ENCODE measurements around the gene IL17RC. TPM values are rescaled to one million over a fixed set of nuclear protein-coding genes. Genes with fewer than 3 reads are reported as not detected.
A peak's percentile ranks its signal among the peaks of the same experiment; 100 is the strongest.
"Not testable (repeated sequence)": the region's sequence is repeated elsewhere in the genome, so short reads cannot be mapped to it uniquely, and the experiment has no call there.

The IL17RC gene
- 0.28 and 0.42 TPM in 2 replicates for total RNA-seq

DNA sequence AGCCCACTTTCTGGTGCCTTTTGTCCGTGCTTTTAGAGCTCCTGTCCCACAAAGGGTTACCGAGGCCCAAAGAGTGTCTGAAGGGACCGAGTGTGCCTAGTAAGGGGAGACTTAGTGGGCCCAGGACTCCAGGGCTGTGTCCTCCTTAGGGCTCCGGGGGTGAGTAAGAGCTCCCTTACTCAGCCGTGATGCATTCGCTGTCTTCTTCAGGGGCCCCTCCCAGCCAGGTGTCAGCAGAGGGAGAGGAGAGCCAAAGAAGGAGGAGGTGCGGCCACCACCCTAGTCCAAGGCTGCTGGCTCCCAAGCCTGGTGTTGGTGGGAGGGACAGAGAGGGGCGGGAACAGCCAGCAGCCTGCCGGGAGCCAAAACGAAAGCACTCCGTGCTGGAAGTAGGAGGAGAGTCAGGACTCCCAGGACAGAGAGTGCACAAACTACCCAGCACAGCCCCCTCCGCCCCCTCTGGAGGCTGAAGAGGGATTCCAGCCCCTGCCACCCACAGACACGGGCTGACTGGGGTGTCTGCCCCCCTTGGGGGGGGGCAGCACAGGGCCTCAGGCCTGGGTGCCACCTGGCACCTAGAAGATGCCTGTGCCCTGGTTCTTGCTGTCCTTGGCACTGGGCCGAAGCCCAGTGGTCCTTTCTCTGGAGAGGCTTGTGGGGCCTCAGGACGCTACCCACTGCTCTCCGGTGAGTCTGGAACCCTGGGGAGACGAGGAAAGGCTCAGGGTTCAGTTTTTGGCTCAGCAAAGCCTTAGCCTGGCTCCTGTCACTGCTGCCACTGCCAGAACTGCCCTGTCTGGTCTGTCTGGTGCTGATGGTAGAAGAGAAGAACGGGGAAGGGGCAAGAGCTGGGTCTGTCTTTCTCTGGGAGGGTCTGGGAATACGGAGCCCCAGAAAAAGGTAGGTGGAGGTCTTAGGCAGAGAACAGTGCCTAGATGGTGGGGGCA, at the start of gene IL17RC:
IL17RC (plus strand) TSS at position 365 of the 947 bp plus-strand sequence; CDS start at position 583, 218 bp downstream.
- intact Hi-C loops (cut with micrococcal nuclease) = loop anchor here (2.0 kb wide), 1 partner anchor 14 kb away; the partner anchor contains the start of gene IL17RE

GRCh38 chr3:9867106-9867505, 49.8 kb upstream of the IL17RC start:
- H3K4me3 Mint-ChIP-seq = no peak overlapping the region
- intact Hi-C loops (cut with micrococcal nuclease) = no loop called here
- no peaks in the 10 kb centered on the region for H3K36me3 Mint-ChIP-seq (ENCODE audit: low read depth)
- no peaks in the 10 kb centered on the region for H3K9me3 Mint-ChIP-seq
- DNase-seq = no peak
- no peak overlapping the region for H3K27ac Mint-ChIP-seq
- peaks cover 5% of the 10 kb centered on the region for H3K27me3 Mint-ChIP-seq
- H3K4me1 Mint-ChIP-seq = peaks cover under 1% of the 10 kb centered on the region

More for the DNA sequence above, at the start of gene IL17RC:
- peaks cover 2% of the 10 kb centered on the region for H3K36me3 Mint-ChIP-seq (ENCODE audit: low read depth)
- no peaks in the 10 kb centered on the region for H3K9me3 Mint-ChIP-seq
- H3K27ac Mint-ChIP-seq = peak within 1 kb of the TSS; percentile 71
- DNase-seq = peak; percentile 73
- peaks cover 14% of the 10 kb centered on the region for H3K4me1 Mint-ChIP-seq
- peaks cover 2% of the 10 kb centered on the region for H3K27me3 Mint-ChIP-seq
- peak within 1 kb of the TSS; percentile 77 for H3K4me3 Mint-ChIP-seq

DNA sequence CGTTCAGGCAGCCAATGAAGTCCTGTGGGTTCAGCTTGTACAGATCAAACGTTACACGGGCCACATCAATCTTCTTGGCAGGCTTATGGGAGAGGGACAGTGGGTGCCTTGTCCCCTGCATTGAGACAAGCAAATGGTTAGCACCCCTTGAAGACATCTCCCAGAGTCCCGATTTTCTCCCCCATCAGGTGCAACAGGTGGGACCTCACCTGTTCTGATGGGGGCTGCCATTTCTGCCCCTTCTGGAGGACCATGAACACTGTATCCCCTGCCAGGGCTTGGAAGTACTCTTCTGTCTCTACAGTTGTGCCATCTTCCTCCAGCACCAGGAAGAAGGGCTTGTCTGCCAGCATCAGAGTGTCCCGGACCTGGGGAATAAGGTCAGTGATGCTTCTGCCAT, 46.9 kb upstream of the IL17RC start:
- intact Hi-C loops (cut with micrococcal nuclease) = no loop called here
- no peaks in the 10 kb centered on the region for H3K36me3 Mint-ChIP-seq (ENCODE audit: low read depth)
- H3K4me3 Mint-ChIP-seq = no peak overlapping the region
- H3K27ac Mint-ChIP-seq = no peak overlapping the region
- H3K27me3 Mint-ChIP-seq = no peaks in the 10 kb centered on the region
- no peaks in the 10 kb centered on the region for H3K9me3 Mint-ChIP-seq
- H3K4me1 Mint-ChIP-seq = no peaks in the 10 kb centered on the region
- no peak for DNase-seq

- intact Hi-C loops (cut with micrococcal nuclease) = no loop called here
- H3K9me3 Mint-ChIP-seq = no peaks in the 10 kb centered on the region
- H3K4me1 Mint-ChIP-seq = no peaks in the 10 kb centered on the region
Observed at GRCh38 chr3:9870978-9871377, 45.9 kb upstream of the IL17RC start.

DNA sequence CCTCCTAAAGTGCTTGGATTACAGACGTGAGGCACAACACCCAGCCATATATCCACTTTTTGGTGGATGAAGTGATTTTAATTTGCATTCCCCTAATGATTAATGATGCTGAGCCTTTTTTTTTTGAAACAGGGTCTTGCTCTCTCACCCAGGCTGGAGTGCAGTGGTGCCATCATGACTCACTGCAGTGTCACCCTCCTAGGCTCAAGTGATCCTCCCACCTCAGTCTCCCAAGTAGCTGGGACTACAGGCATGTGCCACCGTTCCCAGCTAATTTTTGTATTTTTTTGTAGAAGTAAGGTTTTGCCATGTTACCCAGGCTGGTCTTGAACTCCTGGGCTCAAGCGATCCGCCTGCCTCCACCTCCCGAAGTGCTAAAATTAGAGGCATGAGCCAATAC, 44.8 kb upstream of the IL17RC start:
- H3K27ac Mint-ChIP-seq; H3K36me3 Mint-ChIP-seq (ENCODE audit: low read depth); H3K4me3 Mint-ChIP-seq; H3K9me3 Mint-ChIP-seq; DNase-seq; H3K27me3 Mint-ChIP-seq; intact Hi-C loops (cut with micrococcal nuclease); H3K4me1 Mint-ChIP-seq: not testable (repeated sequence)

More at GRCh38 chr3:9870978-9871377, 45.9 kb upstream of the IL17RC start:
- DNase-seq = no peak
- Mint-ChIP-seq H3K27me3 (peaks cover 2% of the 10 kb centered on the region), H3K36me3 (ENCODE audit: low read depth) (no peaks in the 10 kb centered on the region), H3K4me3 (no peak overlapping the region), H3K27ac (no peak overlapping the region)

GRCh38 chr3:9875448-9875847, 41.5 kb upstream of the IL17RC start:
- Mint-ChIP-seq H3K4me3 (no peak overlapping the region), H3K36me3 (ENCODE audit: low read depth) (no peaks in the 10 kb centered on the region), H3K4me1 (no peaks in the 10 kb centered on the region), H3K27me3 (peaks cover 2% of the 10 kb centered on the region), H3K27ac (no peak overlapping the region), H3K9me3 (no peaks in the 10 kb centered on the region)
- intact Hi-C loops (cut with micrococcal nuclease) = no loop called here
- DNase-seq = no peak

- H3K4me3 Mint-ChIP-seq; H3K36me3 Mint-ChIP-seq (ENCODE audit: low read depth); DNase-seq; H3K27ac Mint-ChIP-seq; H3K9me3 Mint-ChIP-seq; H3K4me1 Mint-ChIP-seq; intact Hi-C loops (cut with micrococcal nuclease); H3K27me3 Mint-ChIP-seq: not testable (repeated sequence)
Observed at GRCh38 chr3:9876255-9876654, 40.6 kb upstream of the IL17RC start.

DNA sequence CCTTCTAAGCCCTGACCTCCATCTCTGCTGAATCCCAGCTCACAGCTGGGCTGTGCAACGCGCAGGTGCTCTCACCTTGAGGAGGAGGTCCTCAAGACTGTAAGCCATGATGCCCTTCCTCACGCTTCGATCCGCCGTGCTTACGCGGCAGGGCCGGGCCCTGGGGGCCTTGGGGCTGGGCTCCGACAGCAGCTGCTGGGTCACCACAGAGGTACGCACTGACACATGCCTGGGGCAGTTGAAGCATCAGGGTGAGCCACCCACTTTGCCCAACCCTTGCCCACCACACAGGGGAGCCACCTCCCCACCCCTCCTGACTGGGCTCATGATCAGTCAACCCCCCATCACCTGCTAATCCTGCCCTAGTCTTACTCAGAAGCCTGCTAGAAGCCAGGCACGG, 39.9 kb upstream of the IL17RC start:
- H3K9me3 Mint-ChIP-seq = no peaks in the 10 kb centered on the region
- intact Hi-C loops (cut with micrococcal nuclease) = no loop called here
- H3K4me3 Mint-ChIP-seq = no peak overlapping the region
- H3K27me3 Mint-ChIP-seq = peaks cover 2% of the 10 kb centered on the region
- H3K36me3 Mint-ChIP-seq (ENCODE audit: low read depth) = no peaks in the 10 kb centered on the region
- no peaks in the 10 kb centered on the region for H3K4me1 Mint-ChIP-seq
- no peak for DNase-seq
- H3K27ac Mint-ChIP-seq = no peak overlapping the region

DNA sequence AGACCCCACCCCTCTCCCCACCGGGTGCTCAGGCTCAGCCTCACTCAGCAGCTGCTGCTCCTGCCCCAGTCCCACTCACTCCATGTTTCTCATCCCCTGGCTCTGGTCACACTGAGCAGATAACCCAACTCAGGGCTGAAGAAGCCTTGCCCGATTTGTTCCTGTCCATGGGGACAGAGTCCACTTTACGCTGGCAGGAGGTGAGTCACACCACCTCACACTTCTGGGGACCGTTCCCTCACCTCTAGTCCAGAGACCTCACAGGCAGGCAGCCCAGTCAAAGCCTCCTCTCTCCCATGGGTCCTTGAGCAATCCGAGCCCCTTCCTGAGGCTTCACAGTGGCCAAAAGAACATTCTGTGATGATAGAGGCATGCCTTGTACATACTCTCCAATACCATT, 38.2 kb upstream of the IL17RC start:
- intact Hi-C loops (cut with micrococcal nuclease) = no loop called here
- Mint-ChIP-seq H3K27me3 (peaks cover 2% of the 10 kb centered on the region), H3K27ac (no peak overlapping the region), H3K36me3 (ENCODE audit: low read depth) (no peaks in the 10 kb centered on the region), H3K4me3 (no peak overlapping the region), H3K9me3 (no peaks in the 10 kb centered on the region), H3K4me1 (no peaks in the 10 kb centered on the region)
- no peak for DNase-seq

GRCh38 chr3:9879830-9880549, 36.9 kb upstream of the IL17RC start, which contains the start of gene CIDEC:
Gene CIDEC, minus strand, starts transcription at chr3:9880253. Its CDS starts 1,767 bp downstream, at chr3:9878486.
- intact Hi-C loops (cut with micrococcal nuclease) = no loop called here
- Mint-ChIP-seq H3K4me3 (no peak within 1 kb of the TSS), H3K27ac (no peak within 1 kb of the TSS), H3K27me3 (peaks cover 2% of the 10 kb centered on the region), H3K4me1 (no peaks in the 10 kb centered on the region), H3K36me3 (ENCODE audit: low read depth) (no peaks in the 10 kb centered on the region), H3K9me3 (no peaks in the 10 kb centered on the region)
- DNase-seq = no peak

GRCh38 chr3:9881441-9881840, 35.5 kb upstream of the IL17RC start:
- H3K36me3 Mint-ChIP-seq (ENCODE audit: low read depth) = no peaks in the 10 kb centered on the region
- H3K4me1 Mint-ChIP-seq = no peaks in the 10 kb centered on the region
- H3K9me3 Mint-ChIP-seq = no peaks in the 10 kb centered on the region
- DNase-seq = no peak
- H3K27me3 Mint-ChIP-seq = no peaks in the 10 kb centered on the region
- no peak overlapping the region for H3K4me3 Mint-ChIP-seq
- no peak overlapping the region for H3K27ac Mint-ChIP-seq
- intact Hi-C loops (cut with micrococcal nuclease) = no loop called here

GRCh38 chr3:9883706-9884554, 33.0 kb upstream of the IL17RC start:
- Mint-ChIP-seq H3K4me1 (peaks cover under 1% of the 10 kb centered on the region), H3K27ac (no peak overlapping the region), H3K9me3 (no peaks in the 10 kb centered on the region), H3K36me3 (ENCODE audit: low read depth) (no peaks in the 10 kb centered on the region), H3K4me3 (no peak overlapping the region), H3K27me3 (no peaks in the 10 kb centered on the region)
- DNase-seq = no peak
- intact Hi-C loops (cut with micrococcal nuclease) = no loop called here

DNA sequence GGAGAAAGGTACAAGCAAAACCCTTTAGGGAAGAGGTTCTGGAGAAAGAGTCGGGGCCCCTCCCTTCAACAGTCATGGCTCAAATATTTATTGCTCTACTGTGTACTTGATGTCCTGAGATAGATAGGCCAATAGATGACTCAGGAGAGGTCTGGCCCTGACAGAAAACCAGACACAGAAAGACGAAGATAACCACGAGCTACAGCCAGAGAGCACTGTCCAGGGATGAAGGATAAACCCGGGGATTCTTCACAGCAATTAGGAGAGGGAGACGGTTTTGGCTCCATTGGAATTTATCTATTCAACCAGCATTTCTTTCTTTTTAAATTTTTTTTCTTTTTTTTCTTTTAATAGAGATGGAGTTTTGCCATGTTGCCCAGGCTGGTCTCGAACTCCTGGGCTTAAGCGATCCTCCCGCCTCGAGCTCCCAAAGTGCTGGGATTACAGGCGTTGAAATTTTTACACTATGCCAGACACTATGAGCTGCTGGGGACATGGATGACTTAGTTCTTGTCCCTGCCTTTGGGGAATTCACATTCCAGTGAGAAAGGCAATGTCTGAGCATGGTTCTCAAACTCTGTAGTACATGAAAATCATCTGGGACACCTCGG, 32.2 kb upstream of the IL17RC start:
- no peaks in the 10 kb centered on the region for H3K27me3 Mint-ChIP-seq
- no peaks in the 10 kb centered on the region for H3K9me3 Mint-ChIP-seq
- no peaks in the 10 kb centered on the region for H3K36me3 Mint-ChIP-seq (ENCODE audit: low read depth)
- no peak overlapping the region for H3K4me3 Mint-ChIP-seq
- intact Hi-C loops (cut with micrococcal nuclease) = no loop called here
- DNase-seq = no peak
- no peak overlapping the region for H3K27ac Mint-ChIP-seq
- peaks cover 3% of the 10 kb centered on the region for H3K4me1 Mint-ChIP-seq

Measured in activated CD4-positive, alpha-beta T cell treated with anti-CD3 and anti-CD28 coated beads, Interleukin-2, amount 10 ng/mL, durations not matched to agents 24 days and 14 days (primary cell).